GM23248 (cell line): ENCODE measurements around the gene COPG2.
"Not testable (repeated sequence)": the region's sequence is repeated elsewhere in the genome, so short reads cannot be mapped to it uniquely, and the experiment has no call there.

ENCODE experiments used
- EZH2 ChIP-seq: fragments of 200-600 bp; sonication (generic); IDR thresholded peaks from 2 replicates; pipeline ENCODE4 v1.6.1; 2018; ENCODE audit warnings: antibody characterized with exemption, mild to moderate bottlenecking; ENCODE audit not compliant: insufficient read depth, poor library complexity, severe bottlenecking
- EZH2phosphoT487 ChIP-seq: fragments of 200-600 bp; sonication (generic); IDR thresholded peaks from 2 replicates; pipeline ENCODE4 v1.6.1; 2018; ENCODE audit warnings: antibody characterized with exemption, moderate library complexity, mild to moderate bottlenecking, low read depth; ENCODE audit not compliant: insufficient read depth

DNA sequence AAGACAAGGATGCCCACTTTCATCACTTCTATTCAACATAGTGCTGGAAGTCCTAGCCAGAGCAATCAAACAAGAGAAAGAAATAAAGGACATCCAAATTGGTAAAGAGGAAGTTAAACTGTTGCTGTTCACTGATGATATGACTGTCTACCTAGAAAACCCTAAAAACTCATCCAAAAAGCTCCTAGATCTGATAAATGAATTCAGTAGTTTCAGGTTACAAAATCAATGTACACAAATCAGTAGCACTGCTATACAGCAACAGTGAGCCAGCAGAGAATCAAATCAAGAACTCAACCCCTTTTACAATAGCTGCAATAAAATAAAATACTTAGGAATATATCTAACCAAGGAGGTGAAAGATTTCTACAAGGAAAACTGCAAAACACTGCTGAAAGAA, 98.4 kb downstream of the COPG2 start:
- TF ChIP-seq EZH2, EZH2phosphoT487: not testable (repeated sequence)
